ENCODE data around the gene ABCC1.

The ABCC1 gene

DNA sequence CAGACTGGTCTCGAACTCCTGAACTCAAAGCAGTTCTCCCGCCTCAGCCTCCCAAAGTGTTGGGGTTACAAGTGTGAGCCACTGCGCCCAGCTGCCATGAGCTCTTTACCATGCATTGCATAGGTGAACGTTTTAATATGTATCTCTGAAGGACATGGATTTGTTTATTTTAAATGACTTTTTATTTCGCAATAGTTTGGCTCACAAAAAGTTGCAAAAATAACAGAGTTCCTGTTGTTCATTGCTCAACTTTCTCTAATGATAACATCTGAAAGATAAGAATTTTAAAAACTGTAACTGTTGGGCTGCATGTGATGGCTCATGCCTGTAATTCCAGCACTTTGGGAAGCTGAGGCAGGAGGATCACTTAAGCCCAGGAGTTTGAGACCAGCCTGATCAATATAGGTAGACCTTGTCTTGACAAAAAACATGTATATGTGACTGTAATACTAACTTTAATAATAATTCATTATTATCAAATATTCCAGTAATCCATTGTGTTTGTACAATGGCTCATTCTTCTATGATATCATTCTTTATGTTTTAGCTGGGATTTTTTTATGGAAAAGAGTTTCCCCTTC lies 80.1 kb downstream of the ABCC1 start:
- no peaks in the 10 kb centered on the region for H4K20me1 ChIP-seq (ENCODE audit: insufficient read depth, low read length)
- peaks cover 55% of the 10 kb centered on the region; the same call in 1 of the 2 replicates for H3K36me3 ChIP-seq (ENCODE audit: insufficient read depth, low read length)
- H3K4me1 ChIP-seq (ENCODE audit: insufficient read depth, low read length, severe bottlenecking): peaks cover 24% of the 10 kb centered on the region
- no peaks in the 10 kb centered on the region for H3K9me3 ChIP-seq (ENCODE audit: low read length)
- H3K9ac ChIP-seq (ENCODE audit: low read length): no peak overlapping the region
- H3K27ac ChIP-seq (ENCODE audit: low read depth, low read length, poor library complexity, severe bottlenecking): no peak overlapping the region
- TF ChIP-seq, protein P1, sequence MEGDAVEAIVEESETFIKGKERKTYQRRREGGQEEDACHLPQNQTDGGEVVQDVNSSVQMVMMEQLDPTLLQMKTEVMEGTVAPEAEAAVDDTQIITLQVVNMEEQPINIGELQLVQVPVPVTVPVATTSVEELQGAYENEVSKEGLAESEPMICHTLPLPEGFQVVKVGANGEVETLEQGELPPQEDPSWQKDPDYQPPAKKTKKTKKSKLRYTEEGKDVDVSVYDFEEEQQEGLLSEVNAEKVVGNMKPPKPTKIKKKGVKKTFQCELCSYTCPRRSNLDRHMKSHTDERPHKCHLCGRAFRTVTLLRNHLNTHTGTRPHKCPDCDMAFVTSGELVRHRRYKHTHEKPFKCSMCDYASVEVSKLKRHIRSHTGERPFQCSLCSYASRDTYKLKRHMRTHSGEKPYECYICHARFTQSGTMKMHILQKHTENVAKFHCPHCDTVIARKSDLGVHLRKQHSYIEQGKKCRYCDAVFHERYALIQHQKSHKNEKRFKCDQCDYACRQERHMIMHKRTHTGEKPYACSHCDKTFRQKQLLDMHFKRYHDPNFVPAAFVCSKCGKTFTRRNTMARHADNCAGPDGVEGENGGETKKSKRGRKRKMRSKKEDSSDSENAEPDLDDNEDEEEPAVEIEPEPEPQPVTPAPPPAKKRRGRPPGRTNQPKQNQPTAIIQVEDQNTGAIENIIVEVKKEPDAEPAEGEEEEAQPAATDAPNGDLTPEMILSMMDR (IDR thresholded peaks at IDR 0.05; ENCODE audit: low read length): no peak
- TF ChIP-seq EZH2 (IDR thresholded peaks at IDR 0.05; ENCODE audit: borderline replicate concordance, low read length): no peak
- no peak overlapping the region for H3K4me2 ChIP-seq (ENCODE audit: low read length)
- no peaks in the 10 kb centered on the region for H3K9me2 ChIP-seq (ENCODE audit: low read depth, low read length)
- H3K4me3 ChIP-seq (ENCODE audit: low read depth, low read length, poor library complexity, severe bottlenecking): no peak overlapping the region
- no peaks in the 10 kb centered on the region for H3K79me2 ChIP-seq (ENCODE audit: insufficient read depth, low read length)
- no peaks in the 10 kb centered on the region for H3F3A ChIP-seq (ENCODE audit: insufficient read depth, low read length)
- no peak overlapping the region for H2AFZ ChIP-seq (ENCODE audit: low read length)
- H3K27me3 ChIP-seq (ENCODE audit: insufficient read depth, low read length): no peaks in the 10 kb centered on the region

DNA sequence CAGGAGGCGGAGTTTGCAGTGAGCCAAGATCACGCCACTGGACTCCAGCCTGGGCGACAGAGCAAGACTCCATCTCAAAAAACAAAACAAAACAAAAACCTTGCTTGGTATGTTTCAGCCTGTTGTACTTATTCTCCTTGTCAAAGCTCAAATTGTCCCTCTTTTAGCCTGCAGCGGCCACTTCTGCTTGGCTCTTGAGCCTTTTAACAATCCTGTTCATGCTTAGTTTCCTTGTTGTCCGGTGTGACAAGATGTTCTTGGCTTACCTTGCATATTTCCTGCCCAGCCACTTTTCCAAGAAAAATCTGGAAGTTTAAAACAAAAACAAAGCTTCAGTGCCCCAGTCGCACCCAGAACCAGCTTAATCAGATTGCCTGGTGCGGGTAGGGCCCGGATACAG lies 81.0 kb downstream of the ABCC1 start:
- no peak overlapping the region for H3K27ac ChIP-seq (ENCODE audit: low read depth, low read length, poor library complexity, severe bottlenecking)
- TF ChIP-seq EZH2 (IDR thresholded peaks at IDR 0.05; ENCODE audit: borderline replicate concordance, low read length): no peak
- TF ChIP-seq, protein P1 (IDR thresholded peaks at IDR 0.05; ENCODE audit: low read length): no peak
- H3K36me3 ChIP-seq (ENCODE audit: insufficient read depth, low read length): peaks cover 57% of the 10 kb centered on the region; the same call in 1 of the 2 replicates

DNA sequence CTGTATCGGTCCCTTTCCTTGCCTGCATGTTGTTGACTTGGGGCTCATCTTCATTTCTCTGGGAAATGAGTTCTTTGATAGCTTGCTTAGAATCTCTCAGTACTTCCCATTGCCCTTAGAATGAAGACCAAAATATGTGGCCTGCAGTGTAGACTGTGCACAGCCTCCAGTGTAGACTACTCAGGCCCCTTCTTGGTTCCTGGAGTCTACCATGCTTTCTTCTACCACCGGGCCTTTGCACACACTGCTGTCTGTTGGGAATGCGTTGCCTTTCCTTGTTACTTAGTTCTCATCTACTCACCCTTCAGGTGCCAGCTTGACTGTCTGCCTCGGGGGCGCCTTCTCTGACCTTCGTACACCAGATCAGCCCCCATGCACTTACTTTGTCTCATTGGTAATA lies 82.0 kb downstream of the ABCC1 start:
- peaks cover 66% of the 10 kb centered on the region for H3K36me3 ChIP-seq (ENCODE audit: insufficient read depth, low read length)
- H3K27me3 ChIP-seq (ENCODE audit: insufficient read depth, low read length): no peaks in the 10 kb centered on the region
- TF ChIP-seq, protein P1 (IDR thresholded peaks at IDR 0.05; ENCODE audit: low read length): no peak
- TF ChIP-seq EZH2 (IDR thresholded peaks at IDR 0.05; ENCODE audit: borderline replicate concordance, low read length): no peak

More for the DNA sequence above, 81.0 kb downstream of the ABCC1 start:
- Histone ChIP-seq H3K9me3 (ENCODE audit: low read length) (no peaks in the 10 kb centered on the region), H4K20me1 (ENCODE audit: insufficient read depth, low read length) (no peaks in the 10 kb centered on the region), H3K79me2 (ENCODE audit: insufficient read depth, low read length) (no peaks in the 10 kb centered on the region), H3K9me2 (ENCODE audit: low read depth, low read length) (no peaks in the 10 kb centered on the region), H3F3A (ENCODE audit: insufficient read depth, low read length) (no peaks in the 10 kb centered on the region), H3K9ac (ENCODE audit: low read length) (no peak overlapping the region), H3K4me2 (ENCODE audit: low read length) (no peak overlapping the region), H3K27me3 (ENCODE audit: insufficient read depth, low read length) (no peaks in the 10 kb centered on the region), H2AFZ (ENCODE audit: low read length) (no peak overlapping the region), H3K4me1 (ENCODE audit: insufficient read depth, low read length, severe bottlenecking) (peaks cover 15% of the 10 kb centered on the region), H3K4me3 (ENCODE audit: low read depth, low read length, poor library complexity, severe bottlenecking) (no peak overlapping the region)

More for the DNA sequence above, 82.0 kb downstream of the ABCC1 start:
- Histone ChIP-seq H3K4me2 (ENCODE audit: low read length) (no peak overlapping the region), H3K27ac (ENCODE audit: low read depth, low read length, poor library complexity, severe bottlenecking) (no peak overlapping the region), H2AFZ (ENCODE audit: low read length) (no peak overlapping the region), H3K9ac (ENCODE audit: low read length) (no peak overlapping the region), H3K79me2 (ENCODE audit: insufficient read depth, low read length) (no peaks in the 10 kb centered on the region), H3F3A (ENCODE audit: insufficient read depth, low read length) (no peaks in the 10 kb centered on the region), H4K20me1 (ENCODE audit: insufficient read depth, low read length) (no peaks in the 10 kb centered on the region), H3K9me3 (ENCODE audit: low read length) (no peaks in the 10 kb centered on the region), H3K9me2 (ENCODE audit: low read depth, low read length) (no peaks in the 10 kb centered on the region), H3K4me3 (ENCODE audit: low read depth, low read length, poor library complexity, severe bottlenecking) (no peak overlapping the region), H3K4me1 (ENCODE audit: insufficient read depth, low read length, severe bottlenecking) (peaks cover 13% of the 10 kb centered on the region)
